ENCODE results near the gene ARHGEF39. TPM values are rescaled to one million over a fixed set of nuclear protein-coding genes. Genes with fewer than 3 reads are reported as not detected.

Gene ARHGEF39
- total RNA-seq, 2 experiments from 2014 or later: 28.1 to 28.2 TPM

DNA sequence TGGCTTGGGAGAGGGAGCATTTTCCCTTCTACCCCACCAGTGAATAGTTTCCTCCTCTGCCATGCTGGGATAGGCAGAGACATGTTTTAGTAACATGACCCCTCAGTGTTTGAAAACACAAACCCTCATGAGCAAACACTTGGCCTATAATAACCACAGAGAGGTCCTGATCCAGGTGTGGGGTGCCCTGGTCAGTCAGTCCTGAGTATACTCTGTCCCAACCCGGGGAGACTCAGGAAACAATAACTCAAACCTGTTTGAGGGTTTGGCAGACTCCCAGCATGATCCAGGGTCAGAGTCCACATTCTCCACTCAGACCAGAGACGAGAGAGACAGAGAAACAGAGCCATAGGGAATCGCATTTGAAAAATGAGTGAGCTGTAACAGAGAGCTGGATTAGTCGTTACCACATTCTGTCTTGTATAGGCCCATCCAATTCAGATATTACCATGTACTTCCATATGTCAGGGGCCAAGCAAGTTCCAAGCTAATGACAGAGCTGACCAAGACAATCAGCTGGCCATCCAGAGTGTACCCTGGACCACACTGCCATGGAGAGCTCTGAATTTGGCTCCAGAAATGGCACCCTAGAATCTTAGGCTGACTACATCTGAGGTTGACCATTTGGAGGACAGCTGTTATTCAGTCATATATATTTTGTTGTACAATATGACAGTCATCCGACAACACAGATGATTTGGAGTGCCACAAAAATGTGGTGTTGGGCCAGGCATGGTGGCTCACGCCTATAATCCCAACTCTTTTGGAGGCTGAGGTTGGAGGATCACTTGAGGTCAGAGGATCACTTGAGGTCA lies 4.5 kb upstream of the ARHGEF39 start:
- no peak for DNase-seq
- ChIA-PET CTCF (interaction anchor here (0.7 to 3.2 kb wide), 5 partner anchors 11 to 163 kb away, joined by 3 to 14 read pairs (median 4); partner anchors contain the start of genes CCDC107 and RMRP), POLR2A (interaction anchor here (1.1 kb wide), 1 partner anchor 11 kb away, joined by 3 read pairs; the partner anchor contains the start of gene CCDC107)
- Mint-ChIP-seq H3K27me3 (peaks cover 3% of the 10 kb centered on the region), H3K27ac (no peak overlapping the region), H3K36me3 (no peaks in the 10 kb centered on the region), H3K4me3 (no peak overlapping the region), H3K4me1 (ENCODE audit: low read depth) (peaks cover 11% of the 10 kb centered on the region), H3K9me3 (no peaks in the 10 kb centered on the region)
- intact Hi-C loops (cut with micrococcal nuclease): no loop called here

DNA sequence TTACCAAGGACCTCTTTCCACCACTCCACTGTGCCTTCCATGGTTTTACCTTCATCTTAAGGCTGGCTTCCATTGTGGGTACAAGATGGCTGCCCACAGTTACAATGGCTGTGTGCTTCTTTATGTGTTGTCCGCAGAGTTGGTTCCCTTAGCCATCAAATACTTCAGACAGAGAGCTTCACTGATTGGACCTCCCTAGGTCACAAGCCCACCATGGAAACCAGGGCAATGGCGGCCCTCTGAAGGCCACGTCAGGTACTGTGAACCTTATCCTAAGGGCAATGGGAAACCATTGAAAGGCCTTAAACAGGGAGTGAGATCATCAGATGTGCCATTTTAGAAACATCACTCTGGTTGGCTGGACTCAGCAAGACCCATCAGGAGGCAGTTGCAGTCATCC lies 2.9 kb upstream of the ARHGEF39 start:
- ChIA-PET CTCF (interaction anchor here (1.2 to 4.3 kb wide), 2 partner anchors 10 to 28 kb away, joined by 3 to 37 read pairs; partner anchors contain the start of genes CCDC107 and RMRP), POLR2A (no interaction called here)
- H3K36me3 Mint-ChIP-seq: peaks cover 5% of the 10 kb centered on the region
- H3K27ac Mint-ChIP-seq: no peak overlapping the region
- H3K4me3 Mint-ChIP-seq: no peak overlapping the region
- intact Hi-C loops (cut with micrococcal nuclease): no loop called here
- H3K4me1 Mint-ChIP-seq (ENCODE audit: low read depth): peaks cover 22% of the 10 kb centered on the region
- no peaks in the 10 kb centered on the region for H3K9me3 Mint-ChIP-seq
- no peak for DNase-seq
- no peaks in the 10 kb centered on the region for H3K27me3 Mint-ChIP-seq

DNA sequence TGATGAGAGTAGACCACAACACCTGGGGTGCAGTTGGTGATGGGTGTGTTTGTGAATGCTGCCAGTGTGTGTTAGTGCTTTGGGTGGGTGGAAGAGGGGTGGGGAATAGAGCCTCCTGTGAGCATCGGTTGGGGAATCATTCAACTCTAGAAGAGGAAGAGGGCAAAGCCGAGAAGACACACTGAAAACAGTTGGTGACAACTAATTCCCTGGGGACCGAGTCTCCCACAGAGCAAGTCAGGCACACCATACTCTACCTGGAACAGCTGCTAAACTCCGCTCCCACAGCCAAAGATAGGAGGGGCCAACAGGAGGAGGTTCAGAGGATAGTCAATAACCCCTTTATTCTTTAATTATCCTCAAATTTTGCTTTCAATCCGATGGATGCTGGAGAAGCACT lies 1.6 kb upstream of the ARHGEF39 start:
- H3K4me3 Mint-ChIP-seq: no peak overlapping the region
- H3K9me3 Mint-ChIP-seq: no peaks in the 10 kb centered on the region
- intact Hi-C loops (cut with micrococcal nuclease): no loop called here
- peaks cover 18% of the 10 kb centered on the region for H3K36me3 Mint-ChIP-seq
- no peaks in the 10 kb centered on the region for H3K27me3 Mint-ChIP-seq
- no peak overlapping the region for H3K27ac Mint-ChIP-seq
- H3K4me1 Mint-ChIP-seq (ENCODE audit: low read depth): peaks cover 36% of the 10 kb centered on the region
- CTCF ChIA-PET: interaction anchor here (1.1 to 4.3 kb wide), 4 partner anchors 9 to 148 kb away, joined by 3 to 37 read pairs (median 7); partner anchors contain the start of genes CCDC107, HINT2, RMRP and TESK1
- POLR2A ChIA-PET: no interaction called here
- DNase-seq: no peak

DNA sequence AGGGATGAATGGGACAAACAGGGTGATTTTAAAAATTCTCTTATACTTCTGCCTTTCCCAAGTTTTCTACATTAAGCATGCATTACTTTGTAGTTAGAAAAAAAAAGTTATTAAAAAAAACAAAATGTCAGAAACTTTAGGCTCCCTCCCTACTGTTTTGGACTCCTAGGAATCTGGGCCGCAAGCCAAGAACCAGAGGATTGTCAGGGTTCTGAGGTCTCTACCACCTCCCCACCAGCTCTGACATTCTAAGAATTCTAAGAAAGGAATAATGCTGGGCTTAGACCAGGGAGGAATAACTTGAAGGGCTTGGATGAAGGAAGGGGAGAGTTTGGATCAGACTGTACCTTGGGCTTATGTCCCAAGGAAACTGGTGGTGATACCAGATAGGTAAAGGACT lies 1.1 kb upstream of the ARHGEF39 start:
- H3K4me1 Mint-ChIP-seq (ENCODE audit: low read depth): peaks cover 40% of the 10 kb centered on the region
- H3K27me3 Mint-ChIP-seq: no peaks in the 10 kb centered on the region
- no peak overlapping the region for H3K27ac Mint-ChIP-seq
- H3K9me3 Mint-ChIP-seq: no peaks in the 10 kb centered on the region
- ChIA-PET POLR2A (interaction anchor here (1.5 to 2.0 kb wide), 2 partner anchors 10 to 16 kb away, joined by 4 to 9 read pairs; partner anchors contain the start of gene SIT1), CTCF (interaction anchor here (1.1 to 12.1 kb wide), 8 partner anchors 9 to 148 kb away, joined by 3 to 101 read pairs (median 12); partner anchors contain the start of genes CREB3, HINT2, TESK1 and TLN1)
- H3K4me3 Mint-ChIP-seq: peak overlapping the region; percentile 50
- intact Hi-C loops (cut with micrococcal nuclease): no loop called here
- peaks cover 19% of the 10 kb centered on the region for H3K36me3 Mint-ChIP-seq
- no peak for DNase-seq

DNA sequence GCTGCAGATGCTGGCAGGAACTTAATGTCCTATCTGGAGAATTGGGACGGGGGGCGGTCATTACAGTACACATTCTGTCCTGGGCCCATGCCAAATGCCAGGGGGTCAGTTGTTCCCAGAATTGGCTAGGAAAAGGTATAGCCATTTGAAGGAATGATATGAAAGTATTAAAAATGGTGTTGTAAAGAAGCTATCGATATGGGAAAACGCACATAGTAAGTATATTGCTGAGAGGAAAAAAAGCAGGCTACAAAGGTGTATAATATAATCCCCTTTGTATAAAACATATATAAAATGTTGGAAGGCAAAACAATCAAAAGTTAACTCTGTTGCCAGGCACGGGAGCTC lies 450 bp upstream of the ARHGEF39 start:
- intact Hi-C loops (cut with micrococcal nuclease): loop anchor here (2.0 kb wide), 2 partner anchors 19 to 23 kb away; partner anchors contain the start of gene TPM2
- peaks cover 46% of the 10 kb centered on the region for H3K4me1 Mint-ChIP-seq (ENCODE audit: low read depth)

DNA sequence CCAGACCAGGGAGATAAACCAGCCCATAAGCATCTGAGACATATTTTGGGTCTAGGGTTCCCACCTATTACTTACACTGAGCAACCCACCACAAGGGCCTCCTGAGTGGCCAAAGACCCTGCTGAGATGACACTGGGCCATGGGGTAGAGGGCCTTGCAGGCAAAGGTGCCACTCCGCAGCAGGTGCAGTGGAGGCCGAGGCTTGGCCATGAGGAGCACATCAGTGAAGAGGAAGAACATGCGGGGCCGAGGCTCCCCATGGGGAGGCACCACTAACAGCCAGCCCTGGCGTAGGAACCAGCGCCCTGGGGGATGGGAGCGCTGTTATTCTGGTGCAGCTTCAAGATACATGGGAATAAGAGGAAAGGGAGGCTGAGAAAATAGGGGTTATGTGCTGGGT lies 2.6 kb downstream of the ARHGEF39 start:
- Mint-ChIP-seq H3K4me3 (no peak overlapping the region), H3K27me3 (peaks cover 2% of the 10 kb centered on the region), H3K4me1 (ENCODE audit: low read depth) (peaks cover 68% of the 10 kb centered on the region), H3K27ac (peak overlapping the region; percentile 70), H3K9me3 (peaks cover 2% of the 10 kb centered on the region), H3K36me3 (peaks cover 41% of the 10 kb centered on the region)
- POLR2A ChIA-PET: interaction anchor here (1.2 kb wide), 1 partner anchor 59 kb away, joined by 4 read pairs; no protein-coding TSS in a partner anchor
- DNase-seq: no peak
- intact Hi-C loops (cut with micrococcal nuclease): no loop called here
- CTCF ChIA-PET: interaction anchor here (1.2 to 12.1 kb wide), 4 partner anchors 14 to 94 kb away, joined by 3 to 101 read pairs (median 14); partner anchors contain the start of genes CREB3 and TLN1

More for the DNA sequence above, 450 bp upstream of the ARHGEF39 start:
- ChIA-PET CTCF (interaction anchor here (0.9 to 12.1 kb wide), 9 partner anchors 10 to 149 kb away, joined by 3 to 101 read pairs (median 11); partner anchors contain the start of genes CREB3, HINT2, TESK1 and TLN1), POLR2A (interaction anchor here (1.3 to 2.0 kb wide), 4 partner anchors 10 to 66 kb away, joined by 4 to 9 read pairs (median 4); partner anchors contain the start of gene SIT1)
- Mint-ChIP-seq H3K27ac (peak overlapping the region; percentile 73), H3K27me3 (no peaks in the 10 kb centered on the region), H3K36me3 (peaks cover 25% of the 10 kb centered on the region), H3K9me3 (no peaks in the 10 kb centered on the region), H3K4me3 (peak overlapping the region; percentile 84)
- no peak for DNase-seq

DNA sequence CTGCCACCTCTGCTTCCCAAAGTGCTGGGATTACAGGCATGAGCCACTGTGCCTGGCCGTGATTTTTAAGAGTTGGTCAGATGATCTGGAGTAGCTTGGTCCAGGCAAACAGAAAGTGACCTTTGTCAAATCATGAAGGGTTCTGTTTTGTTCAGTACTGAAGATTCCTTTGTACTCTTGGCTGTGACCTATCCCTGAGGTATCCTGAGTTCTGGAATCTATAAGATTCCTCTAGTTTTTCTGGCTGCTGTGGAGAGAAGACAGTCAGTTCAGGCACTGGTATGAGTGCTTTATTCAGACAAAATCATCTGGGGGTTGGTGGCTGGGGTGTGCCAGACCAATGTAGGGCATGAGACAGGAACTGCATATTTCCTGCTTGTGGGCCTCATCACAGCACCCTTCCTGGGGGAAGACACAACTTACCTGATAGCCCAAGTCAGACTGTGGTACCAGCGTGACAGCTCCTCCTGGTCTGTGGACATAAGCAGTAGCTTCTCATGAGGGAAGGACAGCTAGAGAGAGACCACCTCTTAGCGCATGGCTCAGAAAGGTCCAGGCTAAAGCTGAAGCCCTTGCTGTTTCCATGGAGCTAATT lies 3.1 kb downstream of the ARHGEF39 start:
- Mint-ChIP-seq H3K4me1 (ENCODE audit: low read depth) (peaks cover 74% of the 10 kb centered on the region), H3K9me3 (peaks cover 2% of the 10 kb centered on the region), H3K4me3 (peak overlapping the region; percentile 6), H3K36me3 (peaks cover 41% of the 10 kb centered on the region), H3K27me3 (peaks cover 2% of the 10 kb centered on the region), H3K27ac (peak overlapping the region; percentile 70)
- intact Hi-C loops (cut with micrococcal nuclease): no loop called here
- POLR2A ChIA-PET: interaction anchor here (1.2 to 1.7 kb wide), 3 partner anchors 12 to 58 kb away, joined by 4 to 6 read pairs (median 4); no protein-coding TSS in a partner anchor
- CTCF ChIA-PET: interaction anchor here (1.2 to 12.1 kb wide), 8 partner anchors 14 to 164 kb away, joined by 3 to 101 read pairs (median 12); partner anchors contain the start of genes CREB3 and TLN1
- DNase-seq: peak; percentile 33

DNA sequence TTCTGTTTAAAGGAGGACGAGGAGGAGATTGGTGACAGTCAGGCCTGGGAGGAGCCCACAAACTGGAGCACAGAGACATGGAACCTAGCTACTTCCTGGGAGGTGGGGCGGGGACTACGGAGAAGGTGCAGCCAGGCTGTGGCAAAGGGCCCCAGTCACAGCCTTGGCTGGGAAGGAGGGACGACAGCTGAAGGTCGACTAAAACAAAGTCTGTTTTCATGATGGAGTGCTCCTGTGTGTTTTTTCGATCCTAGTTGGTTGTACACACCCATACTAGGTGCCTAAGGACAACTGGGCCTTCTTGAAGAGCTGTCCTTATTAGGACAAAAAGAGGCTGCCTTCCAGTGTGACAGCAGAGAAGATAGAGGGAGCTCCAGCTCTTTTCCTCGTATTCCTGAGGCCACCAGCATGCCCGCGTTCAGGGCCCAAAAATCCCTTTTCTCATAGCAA lies 4.0 kb downstream of the ARHGEF39 start:
- CTCF ChIA-PET: interaction anchor here (0.9 to 12.1 kb wide), 9 partner anchors 13 to 165 kb away, joined by 3 to 101 read pairs (median 7); partner anchors contain the start of genes CREB3, RGP1 and TLN1
- peaks cover 2% of the 10 kb centered on the region for H3K9me3 Mint-ChIP-seq
- H3K4me3 Mint-ChIP-seq: no peak overlapping the region
- POLR2A ChIA-PET: interaction anchor here (1.2 to 1.7 kb wide), 3 partner anchors 11 to 57 kb away, joined by 4 to 6 read pairs (median 4); no protein-coding TSS in a partner anchor
- H3K27me3 Mint-ChIP-seq: peaks cover 2% of the 10 kb centered on the region
- no peak for DNase-seq
- intact Hi-C loops (cut with micrococcal nuclease): no loop called here
- H3K27ac Mint-ChIP-seq: peak overlapping the region; percentile 60
- peaks cover 78% of the 10 kb centered on the region for H3K4me1 Mint-ChIP-seq (ENCODE audit: low read depth)
- H3K36me3 Mint-ChIP-seq: peaks cover 41% of the 10 kb centered on the region

DNA sequence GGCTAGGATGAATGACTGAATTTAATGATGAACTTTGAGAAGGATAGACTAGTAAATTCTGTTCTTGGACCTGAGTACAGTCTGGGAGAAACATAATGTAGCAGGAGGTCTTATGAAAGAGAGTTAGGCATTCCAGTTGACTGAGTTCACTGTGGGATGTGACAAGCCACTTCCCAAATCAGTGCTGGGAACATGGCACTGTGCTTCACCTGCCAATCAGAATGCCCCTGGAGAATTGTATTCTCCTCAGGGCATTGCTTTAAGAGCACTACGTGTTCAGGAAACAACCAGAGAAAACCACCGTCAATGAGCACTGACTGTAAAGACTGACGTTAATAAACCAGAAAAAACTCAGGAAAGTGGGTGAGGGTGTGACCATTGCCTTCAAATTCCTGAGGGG lies 5.7 kb downstream of the ARHGEF39 start:
- H3K27ac Mint-ChIP-seq: peak overlapping the region; percentile 96
- intact Hi-C loops (cut with micrococcal nuclease): loop anchor here (2.0 to 5.0 kb wide), 4 partner anchors 38 to 587 kb away; partner anchors contain the start of genes HINT2, TESK1 and VCP
- H3K36me3 Mint-ChIP-seq: peaks cover 41% of the 10 kb centered on the region
- CTCF ChIA-PET: interaction anchor here (0.6 to 12.1 kb wide), 17 partner anchors 11 to 131 kb away, joined by 3 to 101 read pairs (median 5); partner anchors contain the start of genes CREB3, TLN1 and TPM2
- H3K27me3 Mint-ChIP-seq: peaks cover 2% of the 10 kb centered on the region
- H3K4me3 Mint-ChIP-seq: peak overlapping the region; percentile 86
- POLR2A ChIA-PET: interaction anchor here (0.6 to 3.3 kb wide), 3 partner anchors 11 to 37 kb away, joined by 3 to 43 read pairs (median 3); no protein-coding TSS in a partner anchor
- H3K9me3 Mint-ChIP-seq: peaks cover 2% of the 10 kb centered on the region
- peaks cover 75% of the 10 kb centered on the region for H3K4me1 Mint-ChIP-seq (ENCODE audit: low read depth)
- DNase-seq: no peak

DNA sequence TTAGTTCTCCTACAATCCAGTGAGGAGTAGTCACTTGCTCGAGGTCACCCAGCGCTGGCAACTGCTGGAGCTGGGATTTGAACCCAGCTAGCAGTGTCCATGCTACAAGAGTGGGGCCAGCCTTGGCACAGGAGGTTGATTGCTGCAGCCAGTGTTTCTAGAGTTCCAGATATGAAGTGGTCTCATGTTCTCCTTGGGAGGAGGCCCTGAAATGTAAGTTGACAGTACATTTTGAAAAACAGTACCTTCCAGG lies 6.1 kb downstream of the ARHGEF39 start:
- peak overlapping the region; percentile 96 for H3K27ac Mint-ChIP-seq
- intact Hi-C loops (cut with micrococcal nuclease): loop anchor here (2.0 to 5.0 kb wide), 4 partner anchors 38 to 587 kb away; partner anchors contain the start of genes HINT2, TESK1 and VCP
- H3K36me3 Mint-ChIP-seq: peaks cover 41% of the 10 kb centered on the region

More for the DNA sequence above, 6.1 kb downstream of the ARHGEF39 start:
- peaks cover 72% of the 10 kb centered on the region for H3K4me1 Mint-ChIP-seq (ENCODE audit: low read depth)
- H3K4me3 Mint-ChIP-seq: peak overlapping the region; percentile 86
- peak; percentile 42 for DNase-seq
- CTCF ChIA-PET: interaction anchor here (0.6 to 12.1 kb wide), 19 partner anchors 11 to 131 kb away, joined by 3 to 101 read pairs (median 5); partner anchors contain the start of genes CD72, CREB3, TLN1 and TPM2
- H3K27me3 Mint-ChIP-seq: peaks cover 2% of the 10 kb centered on the region
- peaks cover 2% of the 10 kb centered on the region for H3K9me3 Mint-ChIP-seq
- POLR2A ChIA-PET: interaction anchor here (0.6 to 3.3 kb wide), 7 partner anchors 11 to 55 kb away, joined by 3 to 43 read pairs (median 3); no protein-coding TSS in a partner anchor
